Parathyroid adenoma (tissue), 2 donors: ENCODE measurements around the gene SPRN.

Experiments
- H2AFZ ChIP-seq: fragments of 300-600 bp; sonication (generic); one replicate; pipeline ENCODE4 v1.7.0; 2017; ENCODE audit warnings: antibody characterized with exemption, mild to moderate bottlenecking
- H3K27ac ChIP-seq: fragments of 300-600 bp; sonication (generic); one replicate; pipeline ENCODE4 v1.7.0; 2017
- H3K27me3 ChIP-seq: fragments of 300-600 bp; sonication (generic); one replicate; pipeline ENCODE4 v1.7.0; 2017; ENCODE audit warnings: low read length; ENCODE audit not compliant: control insufficient read depth, insufficient read depth
- H3K36me3 ChIP-seq: fragments of 300-600 bp; sonication (generic); one replicate; pipeline ENCODE4 v1.7.0; 2017; ENCODE audit warnings: low read length; ENCODE audit not compliant: control insufficient read depth, insufficient read depth
- H3K4me1 ChIP-seq: fragments of 300-600 bp; sonication (generic); one replicate; pipeline ENCODE4 v1.7.0; 2017; ENCODE audit warnings: control low read depth
- H3K4me2 ChIP-seq: fragments of 300-600 bp; sonication (generic); one replicate; pipeline ENCODE4 v1.7.0; 2017; ENCODE audit warnings: low read length
- H3K4me3 ChIP-seq: fragments of 300-600 bp; sonication (generic); one replicate; pipeline ENCODE4 v1.7.0; 2017; ENCODE audit warnings: low read depth, low read length
- H3K79me2 ChIP-seq: fragments of 300-600 bp; sonication (generic); one replicate; pipeline ENCODE4 v1.7.0; 2017; ENCODE audit warnings: control low read depth
- H3K9ac ChIP-seq: fragments of 300-600 bp; sonication (generic); one replicate; pipeline ENCODE4 v1.7.0; 2017; ENCODE audit warnings: mild to moderate bottlenecking
- H3K9me3 ChIP-seq: fragments of 300-600 bp; sonication (generic); one replicate; pipeline ENCODE4 v1.7.0; 2017; ENCODE audit warnings: low read length; ENCODE audit not compliant: control insufficient read depth
- CTCF ChIP-seq: fragments of 300-600 bp; sonication (generic); IDR thresholded peaks from one replicate; pipeline ENCODE4 v1.7.0; 2017; ENCODE audit warnings: antibody characterized with exemption, mild to moderate bottlenecking
- donor health status: primary hyperparathyroidism.

Gene SPRN

GRCh38 chr10:133422807-133423771 is 1.3 kb downstream of the SPRN start:
- no peak overlapping the region for H3K9ac ChIP-seq
- H3K4me2 ChIP-seq, result no peak overlapping the region
- peaks cover 7% of the 10 kb centered on the region for H3K79me2 ChIP-seq
- no peak overlapping the region for H3K27ac ChIP-seq
- no peak for TF ChIP-seq CTCF
- H3K4me3 ChIP-seq, result no peak overlapping the region
- peaks cover 3% of the 10 kb centered on the region for H3K27me3 ChIP-seq
- no peaks in the 10 kb centered on the region for H3K4me1 ChIP-seq
- no peaks in the 10 kb centered on the region for H3K9me3 ChIP-seq
- no peak overlapping the region for H2AFZ ChIP-seq
- no peaks in the 10 kb centered on the region for H3K36me3 ChIP-seq

GRCh38 chr10:133422223-133422806 is 2.1 kb downstream of the SPRN start:
- Histone ChIP-seq H2AFZ (no peak overlapping the region), H3K27ac (no peak overlapping the region), H3K9me3 (no peaks in the 10 kb centered on the region), H3K4me1 (no peaks in the 10 kb centered on the region), H3K4me2 (no peak overlapping the region), H3K79me2 (peaks cover 7% of the 10 kb centered on the region), H3K4me3 (no peak overlapping the region), H3K36me3 (no peaks in the 10 kb centered on the region), H3K9ac (no peak overlapping the region), H3K27me3 (peaks cover 3% of the 10 kb centered on the region)
- TF ChIP-seq CTCF, result no peak

GRCh38 chr10:133421336-133422222 is 2.8 kb downstream of the SPRN start:
- Histone ChIP-seq H3K4me1 (no peaks in the 10 kb centered on the region), H3K27ac (no peak overlapping the region), H3K9me3 (no peaks in the 10 kb centered on the region), H3K27me3 (peaks cover 3% of the 10 kb centered on the region), H3K4me3 (no peak overlapping the region), H3K36me3 (no peaks in the 10 kb centered on the region), H3K9ac (no peak overlapping the region), H3K4me2 (no peak overlapping the region), H2AFZ (no peak overlapping the region), H3K79me2 (peaks cover 7% of the 10 kb centered on the region)
- no peak for TF ChIP-seq CTCF

GRCh38 chr10:133420579-133420978 is 3.8 kb downstream of the SPRN start:
- no peak overlapping the region for H3K4me2 ChIP-seq
- no peak overlapping the region for H3K4me3 ChIP-seq
- no peaks in the 10 kb centered on the region for H3K9me3 ChIP-seq
- H3K9ac ChIP-seq, result no peak overlapping the region
- H3K27me3 ChIP-seq, result peaks cover 3% of the 10 kb centered on the region
- H3K27ac ChIP-seq, result no peak overlapping the region
- peaks cover 7% of the 10 kb centered on the region for H3K79me2 ChIP-seq
- H2AFZ ChIP-seq, result no peak overlapping the region
- no peak for TF ChIP-seq CTCF
- H3K36me3 ChIP-seq, result no peaks in the 10 kb centered on the region
- no peaks in the 10 kb centered on the region for H3K4me1 ChIP-seq
